ENCODE measurements around the gene LYSMD3. TPM values are rescaled to one million over a fixed set of nuclear protein-coding genes. Genes with fewer than 3 reads are reported as not detected.
A peak's percentile ranks its signal among the peaks of the same experiment; 100 is the strongest.

LYSMD3 gene
- polyA plus RNA-seq, 1 donor (not counting 4 experiments of a cell fraction or from before 2014, with no cell fraction given) = 18.9 TPM

- peak overlapping the region; percentile 94 for H3K27ac ChIP-seq (ENCODE audit: control insufficient read depth, insufficient read depth, low read length)
- H3K9me3 ChIP-seq (ENCODE audit: control insufficient read depth, low read depth, low read length) = no peaks in the 10 kb centered on the region
- DNase-seq (ENCODE audit: low read depth, low spot score) (no peak), FAIRE-seq (no peak)
- peaks cover 0 to 4% of the 10 kb centered on the region in 2 experiments for H3K36me3 ChIP-seq (ENCODE audit: control insufficient read depth in 2 of 2, extremely low read depth in 1 of 2, insufficient read depth in 2 of 2, low read length in 2 of 2)
- TF ChIP-seq CTCF (optimal IDR thresholded peaks at IDR 0.05 in 1 of 3, IDR thresholded peaks at IDR 0.05 in 1 of 3, conservative IDR thresholded peaks at IDR 0.05 in 1 of 3; ENCODE audit: extremely low read depth in 1 of 3, insufficient read depth in 2 of 3, low read length in 3 of 3) = no peak
- TF ChIP-seq EZH2 (IDR thresholded peaks at IDR 0.05; ENCODE audit: low read length) = no peak
- H3K27me3 ChIP-seq (ENCODE audit: control insufficient read depth, extremely low read depth, insufficient read depth, low read length) = peaks cover 3% of the 10 kb centered on the region
- no peaks in the 10 kb centered on the region for H4K20me1 ChIP-seq (ENCODE audit: control insufficient read depth, extremely low read depth, insufficient read depth, low read length)
- peak overlapping the region; percentile 78 for H3K4me2 ChIP-seq (ENCODE audit: control insufficient read depth, extremely low read depth, insufficient read depth, low read depth, low read length)
- H3K9me1 ChIP-seq (ENCODE audit: control insufficient read depth, extremely low read depth, insufficient read depth, low read length) = no peaks in the 10 kb centered on the region
- peaks cover 43% of the 10 kb centered on the region for H3K79me2 ChIP-seq (ENCODE audit: control insufficient read depth, insufficient read depth, low read length)
- H3K9ac ChIP-seq (ENCODE audit: control insufficient read depth, extremely low read depth, insufficient read depth, low read length) = peak overlapping the region; percentile 95
- H3K4me1 ChIP-seq (ENCODE audit: control insufficient read depth, extremely low read depth, insufficient read depth, low read length) = peaks cover 16% of the 10 kb centered on the region
- H2AFZ ChIP-seq (ENCODE audit: control insufficient read depth, low read length) = peak overlapping the region; percentile 96
- dilution Hi-C loops (cut with MboI; ENCODE audit: extremely low pct_ligation_motif_present, low sequenced_read_pairs) = no loop called here
- peak overlapping the region; percentile 90 to 98 (median 97) for H3K4me3 ChIP-seq (ENCODE audit: control insufficient read depth in 2 of 3, extremely low read depth in 1 of 3, insufficient read depth in 2 of 3, low read depth in 1 of 3, low read length in 3 of 3)
Observed at GRCh38 chr5:90528601-90529193, 687 bp downstream of the LYSMD3 start.

- H3K27ac ChIP-seq (ENCODE audit: control insufficient read depth, insufficient read depth, low read length) = no peak overlapping the region
Observed at GRCh38 chr5:90519081-90519480, 10.3 kb downstream of the LYSMD3 start.

More at GRCh38 chr5:90519081-90519480, 10.3 kb downstream of the LYSMD3 start:
- Histone ChIP-seq H3K36me3 (ENCODE audit: control insufficient read depth in 2 of 2, extremely low read depth in 1 of 2, insufficient read depth in 2 of 2, low read length in 2 of 2) (peaks cover 2 to 6% of the 10 kb centered on the region in 2 experiments), H3K4me3 (ENCODE audit: control insufficient read depth in 2 of 3, extremely low read depth in 1 of 3, insufficient read depth in 2 of 3, low read depth in 1 of 3, low read length in 3 of 3) (no peak overlapping the region), H3K9me1 (ENCODE audit: control insufficient read depth, extremely low read depth, insufficient read depth, low read length) (no peaks in the 10 kb centered on the region), H4K20me1 (ENCODE audit: control insufficient read depth, extremely low read depth, insufficient read depth, low read length) (no peaks in the 10 kb centered on the region), H3K4me1 (ENCODE audit: control insufficient read depth, extremely low read depth, insufficient read depth, low read length) (peaks cover 8% of the 10 kb centered on the region), H3K4me2 (ENCODE audit: control insufficient read depth, extremely low read depth, insufficient read depth, low read depth, low read length) (no peak overlapping the region), H3K27me3 (ENCODE audit: control insufficient read depth, extremely low read depth, insufficient read depth, low read length) (no peaks in the 10 kb centered on the region), H3K79me2 (ENCODE audit: control insufficient read depth, insufficient read depth, low read length) (peaks cover 4% of the 10 kb centered on the region), H3K9ac (ENCODE audit: control insufficient read depth, extremely low read depth, insufficient read depth, low read length) (no peak overlapping the region), H3K9me3 (ENCODE audit: control insufficient read depth, low read depth, low read length) (no peaks in the 10 kb centered on the region), H2AFZ (ENCODE audit: control insufficient read depth, low read length) (no peak overlapping the region)
- FAIRE-seq (no peak), DNase-seq (ENCODE audit: low read depth, low spot score) (no peak)
- dilution Hi-C loops (cut with MboI; ENCODE audit: extremely low pct_ligation_motif_present, low sequenced_read_pairs) = no loop called here
- TF ChIP-seq CTCF (optimal IDR thresholded peaks at IDR 0.05 in 1 of 3, IDR thresholded peaks at IDR 0.05 in 1 of 3, conservative IDR thresholded peaks at IDR 0.05 in 1 of 3; ENCODE audit: extremely low read depth in 1 of 3, insufficient read depth in 2 of 3, low read length in 3 of 3) (no peak), EZH2 (IDR thresholded peaks at IDR 0.05; ENCODE audit: low read length) (no peak)
